Measurements from ENCODE around the gene SLC12A7.

SLC12A7 gene

GRCh38 chr5:1142886-1143669, 31.2 kb upstream of the SLC12A7 start:
- Histone ChIP-seq H3K9me3 (ENCODE audit: control insufficient read depth in 1 of 2, low read length in 2 of 2) (no peaks in the 10 kb centered on the region), H3K36me3 (ENCODE audit: control insufficient read depth in 1 of 2, insufficient read depth in 2 of 2, low read length in 2 of 2) (no peaks in the 10 kb centered on the region), H3K4me1 (ENCODE audit: control insufficient read depth in 1 of 2, insufficient read depth in 2 of 2, low read length in 2 of 2) (peaks cover 0 to 13% of the 10 kb centered on the region in 2 donors)

DNA sequence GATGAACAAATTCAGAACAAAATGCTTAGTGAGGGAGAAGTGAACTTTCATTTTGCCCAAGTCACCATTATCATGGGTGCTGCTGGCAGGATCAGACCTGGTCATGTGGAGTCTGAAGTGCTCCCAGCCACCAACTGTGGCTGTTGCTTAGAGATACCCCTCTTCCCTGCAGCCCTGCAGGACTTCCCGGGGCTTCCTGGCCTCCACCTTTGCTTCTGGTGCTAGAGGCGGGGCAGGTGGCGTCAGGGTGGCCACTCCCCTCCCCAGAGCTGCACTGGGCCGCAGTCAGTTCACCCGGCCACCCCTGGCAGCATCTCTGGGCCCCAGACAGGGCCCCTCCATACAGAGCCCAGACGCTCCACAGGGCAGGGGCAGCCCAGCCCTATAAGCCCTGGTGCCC, 30.0 kb upstream of the SLC12A7 start:
- no peaks in the 10 kb centered on the region for H3K27me3 ChIP-seq (ENCODE audit: control insufficient read depth in 1 of 2, insufficient read depth in 2 of 2, low read length in 2 of 2)
- H3K9ac ChIP-seq (ENCODE audit: low read depth in 1 of 2, low read length in 2 of 2), result no peak overlapping the region
- no peaks in the 10 kb centered on the region for H3K36me3 ChIP-seq (ENCODE audit: control insufficient read depth in 1 of 2, insufficient read depth in 2 of 2, low read length in 2 of 2)
- no peaks in the 10 kb centered on the region for H3K9me3 ChIP-seq (ENCODE audit: control insufficient read depth in 1 of 2, low read length in 2 of 2)
- H3K4me3 ChIP-seq (ENCODE audit: low read depth in 1 of 2, low read length in 2 of 2), result no peak overlapping the region
- no peak overlapping the region for H3K27ac ChIP-seq (ENCODE audit: low read depth, low read length)
- peaks cover 0 to 26% of the 10 kb centered on the region in 2 donors for H3K4me1 ChIP-seq (ENCODE audit: control insufficient read depth in 1 of 2, insufficient read depth in 2 of 2, low read length in 2 of 2)

More at GRCh38 chr5:1142886-1143669, 31.2 kb upstream of the SLC12A7 start:
- no peak overlapping the region for H3K27ac ChIP-seq (ENCODE audit: low read depth, low read length)
- H3K27me3 ChIP-seq (ENCODE audit: control insufficient read depth in 1 of 2, insufficient read depth in 2 of 2, low read length in 2 of 2), result no peaks in the 10 kb centered on the region
- no peak overlapping the region for H3K4me3 ChIP-seq (ENCODE audit: low read depth in 1 of 2, low read length in 2 of 2)
- no peak overlapping the region for H3K9ac ChIP-seq (ENCODE audit: low read depth in 1 of 2, low read length in 2 of 2)

GRCh38 chr5:1140818-1141189, 28.9 kb upstream of the SLC12A7 start:
- H3K9ac ChIP-seq (ENCODE audit: low read depth in 1 of 2, low read length in 2 of 2), result no peak overlapping the region
- H3K9me3 ChIP-seq (ENCODE audit: control insufficient read depth in 1 of 2, low read length in 2 of 2), result no peaks in the 10 kb centered on the region
- H3K4me1 ChIP-seq (ENCODE audit: control insufficient read depth in 1 of 2, insufficient read depth in 2 of 2, low read length in 2 of 2), result peaks cover 5 to 36% of the 10 kb centered on the region in 2 donors
- no peaks in the 10 kb centered on the region for H3K27me3 ChIP-seq (ENCODE audit: control insufficient read depth in 1 of 2, insufficient read depth in 2 of 2, low read length in 2 of 2)
- no peaks in the 10 kb centered on the region for H3K36me3 ChIP-seq (ENCODE audit: control insufficient read depth in 1 of 2, insufficient read depth in 2 of 2, low read length in 2 of 2)
- no peak overlapping the region for H3K4me3 ChIP-seq (ENCODE audit: low read depth in 1 of 2, low read length in 2 of 2)
- H3K27ac ChIP-seq (ENCODE audit: low read depth, low read length), result no peak overlapping the region

DNA sequence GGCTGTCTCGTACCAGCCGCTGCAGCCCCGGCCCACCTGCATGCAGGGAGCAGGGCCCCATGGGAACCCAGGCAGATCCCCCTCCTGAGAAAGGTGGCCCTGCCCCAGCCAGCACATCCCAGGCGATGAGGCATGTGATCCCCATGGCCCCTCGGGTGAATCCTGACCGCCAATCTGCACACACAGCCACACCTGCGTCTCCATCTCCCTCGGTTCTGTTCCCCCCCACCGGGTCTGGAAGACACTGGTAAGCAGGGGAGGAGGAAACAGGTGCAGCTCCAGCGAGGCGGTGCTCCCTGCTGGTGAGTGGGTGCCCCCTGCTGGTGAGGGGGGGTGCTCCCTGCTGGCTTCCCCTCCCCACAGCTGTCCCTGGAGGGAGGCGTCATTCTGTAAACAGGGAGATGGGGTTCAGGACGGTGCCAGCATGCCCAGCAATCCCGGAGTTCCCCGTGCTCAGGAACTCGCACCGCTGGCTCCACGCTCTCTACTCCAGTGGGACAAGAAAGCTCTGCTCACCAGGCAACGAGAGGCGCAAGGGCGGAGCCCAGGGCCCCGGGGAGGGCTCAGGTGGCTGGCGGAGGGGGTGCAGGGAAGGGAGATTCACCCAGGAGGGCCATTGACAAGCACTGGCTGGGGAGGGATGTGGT, 28.4 kb upstream of the SLC12A7 start:
- Histone ChIP-seq H3K4me3 (ENCODE audit: low read depth in 1 of 2, low read length in 2 of 2) (no peak overlapping the region), H3K27ac (ENCODE audit: low read depth, low read length) (no peak overlapping the region), H3K9me3 (ENCODE audit: control insufficient read depth in 1 of 2, low read length in 2 of 2) (no peaks in the 10 kb centered on the region), H3K4me1 (ENCODE audit: control insufficient read depth in 1 of 2, insufficient read depth in 2 of 2, low read length in 2 of 2) (peaks cover 7 to 40% of the 10 kb centered on the region in 2 donors), H3K9ac (ENCODE audit: low read depth in 1 of 2, low read length in 2 of 2) (no peak overlapping the region), H3K27me3 (ENCODE audit: control insufficient read depth in 1 of 2, insufficient read depth in 2 of 2, low read length in 2 of 2) (no peaks in the 10 kb centered on the region), H3K36me3 (ENCODE audit: control insufficient read depth in 1 of 2, insufficient read depth in 2 of 2, low read length in 2 of 2) (no peaks in the 10 kb centered on the region)

GRCh38 chr5:1139331-1140170, 27.7 kb upstream of the SLC12A7 start:
- Histone ChIP-seq H3K9ac (ENCODE audit: low read depth in 1 of 2, low read length in 2 of 2) (no peak overlapping the region), H3K27ac (ENCODE audit: low read depth, low read length) (no peak overlapping the region), H3K36me3 (ENCODE audit: control insufficient read depth in 1 of 2, insufficient read depth in 2 of 2, low read length in 2 of 2) (no peaks in the 10 kb centered on the region), H3K27me3 (ENCODE audit: control insufficient read depth in 1 of 2, insufficient read depth in 2 of 2, low read length in 2 of 2) (no peaks in the 10 kb centered on the region), H3K9me3 (ENCODE audit: control insufficient read depth in 1 of 2, low read length in 2 of 2) (no peaks in the 10 kb centered on the region), H3K4me3 (ENCODE audit: low read depth in 1 of 2, low read length in 2 of 2) (no peak overlapping the region), H3K4me1 (ENCODE audit: control insufficient read depth in 1 of 2, insufficient read depth in 2 of 2, low read length in 2 of 2) (peaks cover 7 to 40% of the 10 kb centered on the region in 2 donors)

GRCh38 chr5:1138445-1139245, 26.8 kb upstream of the SLC12A7 start:
- Histone ChIP-seq H3K4me1 (ENCODE audit: control insufficient read depth in 1 of 2, insufficient read depth in 2 of 2, low read length in 2 of 2) (peaks cover 7 to 40% of the 10 kb centered on the region in 2 donors), H3K27ac (ENCODE audit: low read depth, low read length) (no peak overlapping the region), H3K9ac (ENCODE audit: low read depth in 1 of 2, low read length in 2 of 2) (no peak overlapping the region), H3K36me3 (ENCODE audit: control insufficient read depth in 1 of 2, insufficient read depth in 2 of 2, low read length in 2 of 2) (no peaks in the 10 kb centered on the region), H3K27me3 (ENCODE audit: control insufficient read depth in 1 of 2, insufficient read depth in 2 of 2, low read length in 2 of 2) (no peaks in the 10 kb centered on the region), H3K9me3 (ENCODE audit: control insufficient read depth in 1 of 2, low read length in 2 of 2) (no peaks in the 10 kb centered on the region), H3K4me3 (ENCODE audit: low read depth in 1 of 2, low read length in 2 of 2) (no peak overlapping the region)

GRCh38 chr5:1137567-1138444, 25.9 kb upstream of the SLC12A7 start:
- H3K4me3 ChIP-seq (ENCODE audit: low read depth in 1 of 2, low read length in 2 of 2), result no peak overlapping the region
- H3K9ac ChIP-seq (ENCODE audit: low read depth in 1 of 2, low read length in 2 of 2), result no peak overlapping the region
- peaks cover 7 to 40% of the 10 kb centered on the region in 2 donors for H3K4me1 ChIP-seq (ENCODE audit: control insufficient read depth in 1 of 2, insufficient read depth in 2 of 2, low read length in 2 of 2)
- no peaks in the 10 kb centered on the region for H3K36me3 ChIP-seq (ENCODE audit: control insufficient read depth in 1 of 2, insufficient read depth in 2 of 2, low read length in 2 of 2)
- H3K9me3 ChIP-seq (ENCODE audit: control insufficient read depth in 1 of 2, low read length in 2 of 2), result no peaks in the 10 kb centered on the region
- no peaks in the 10 kb centered on the region for H3K27me3 ChIP-seq (ENCODE audit: control insufficient read depth in 1 of 2, insufficient read depth in 2 of 2, low read length in 2 of 2)
- no peak overlapping the region for H3K27ac ChIP-seq (ENCODE audit: low read depth, low read length)

GRCh38 chr5:1136814-1137213, 25.0 kb upstream of the SLC12A7 start:
- H3K9me3 ChIP-seq (ENCODE audit: control insufficient read depth in 1 of 2, low read length in 2 of 2), result no peaks in the 10 kb centered on the region
- no peak overlapping the region for H3K27ac ChIP-seq (ENCODE audit: low read depth, low read length)
- H3K9ac ChIP-seq (ENCODE audit: low read depth in 1 of 2, low read length in 2 of 2), result no peak overlapping the region
- peak overlapping the region in 1 of 2 donors; percentile 28 for H3K4me3 ChIP-seq (ENCODE audit: low read depth in 1 of 2, low read length in 2 of 2)
- no peaks in the 10 kb centered on the region for H3K36me3 ChIP-seq (ENCODE audit: control insufficient read depth in 1 of 2, insufficient read depth in 2 of 2, low read length in 2 of 2)
- peaks cover 7 to 47% of the 10 kb centered on the region in 2 donors for H3K4me1 ChIP-seq (ENCODE audit: control insufficient read depth in 1 of 2, insufficient read depth in 2 of 2, low read length in 2 of 2)
- no peaks in the 10 kb centered on the region for H3K27me3 ChIP-seq (ENCODE audit: control insufficient read depth in 1 of 2, insufficient read depth in 2 of 2, low read length in 2 of 2)
